HG03575 (cell line): ENCODE data around the gene TAPT1.
"Not testable (repeated sequence)": the region's sequence is repeated elsewhere in the genome, so short reads cannot be mapped to it uniquely, and the experiment has no call there.

Experiments used
- ATAC-seq: cut with Tn5 transposase; IDR thresholded peaks from one replicate; pipeline ENCODE4 v1.9.1; 2021; ENCODE audit not compliant: unreplicated experiment, insufficient number of reproducible peaks, low FRiP score; ENCODE audit errors: extremely low read depth

TAPT1 gene

GRCh38 chr4:16150716-16151115 lies 75.6 kb downstream of the TAPT1 start:
- ATAC-seq, result no peak

DNA sequence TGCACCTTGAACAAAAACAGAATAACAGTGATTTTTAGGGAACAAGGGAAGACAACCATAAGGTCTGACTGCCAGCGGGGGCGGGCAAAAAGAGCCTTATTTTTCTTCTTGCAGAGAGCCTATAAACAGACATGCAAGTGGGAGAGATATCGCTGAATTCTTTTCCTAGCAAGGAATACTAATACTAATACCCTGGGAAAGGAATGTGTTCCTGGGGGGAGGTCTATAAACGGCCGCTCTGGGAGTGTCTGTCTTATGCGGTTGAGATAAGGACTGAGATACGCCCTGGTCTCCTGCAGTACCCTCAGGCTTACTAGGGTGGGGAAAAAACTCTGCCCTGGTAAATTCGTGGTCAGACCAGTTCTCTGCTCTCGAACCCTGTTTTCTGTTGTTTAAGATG lies 81.4 kb downstream of the TAPT1 start:
- not testable (repeated sequence) for ATAC-seq

- ATAC-seq, result no peak
These were observed 83.5 kb downstream of the TAPT1 start for GRCh38 chr4:16142598-16143310.

- ATAC-seq, result no peak
These were observed 85.4 kb downstream of the TAPT1 start for GRCh38 chr4:16140879-16141249.

DNA sequence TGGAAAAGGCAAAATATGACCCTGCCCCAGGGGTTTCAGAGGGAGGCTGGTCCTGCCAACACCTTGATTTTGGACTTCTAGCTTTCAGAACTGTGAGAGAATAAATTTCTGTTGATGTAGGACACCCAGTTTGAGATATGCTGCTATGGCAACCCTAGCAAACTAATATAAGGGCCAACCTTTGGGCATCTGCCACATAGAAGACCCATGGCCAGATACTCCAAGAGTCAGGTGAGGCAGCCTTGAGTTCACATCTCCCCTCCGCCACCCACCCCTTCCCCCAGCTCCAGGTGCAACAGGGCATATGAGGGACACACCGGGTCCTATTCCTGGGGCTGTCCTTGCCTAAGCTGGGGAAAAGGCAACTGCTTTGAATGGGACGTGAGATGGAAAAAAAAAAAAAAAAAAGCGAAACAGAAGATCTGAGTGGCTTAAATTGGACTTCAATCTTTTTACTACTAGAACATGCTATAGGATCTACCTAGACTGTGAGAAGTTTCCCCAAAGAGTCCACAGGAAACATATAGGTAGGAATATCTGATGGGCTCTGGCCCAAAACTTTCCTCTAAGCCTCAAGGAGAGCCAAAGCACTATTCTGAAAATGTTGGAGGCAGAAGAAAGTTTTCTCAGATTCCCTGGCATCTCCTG lies 85.9 kb downstream of the TAPT1 start:
- ATAC-seq, result no peak

DNA sequence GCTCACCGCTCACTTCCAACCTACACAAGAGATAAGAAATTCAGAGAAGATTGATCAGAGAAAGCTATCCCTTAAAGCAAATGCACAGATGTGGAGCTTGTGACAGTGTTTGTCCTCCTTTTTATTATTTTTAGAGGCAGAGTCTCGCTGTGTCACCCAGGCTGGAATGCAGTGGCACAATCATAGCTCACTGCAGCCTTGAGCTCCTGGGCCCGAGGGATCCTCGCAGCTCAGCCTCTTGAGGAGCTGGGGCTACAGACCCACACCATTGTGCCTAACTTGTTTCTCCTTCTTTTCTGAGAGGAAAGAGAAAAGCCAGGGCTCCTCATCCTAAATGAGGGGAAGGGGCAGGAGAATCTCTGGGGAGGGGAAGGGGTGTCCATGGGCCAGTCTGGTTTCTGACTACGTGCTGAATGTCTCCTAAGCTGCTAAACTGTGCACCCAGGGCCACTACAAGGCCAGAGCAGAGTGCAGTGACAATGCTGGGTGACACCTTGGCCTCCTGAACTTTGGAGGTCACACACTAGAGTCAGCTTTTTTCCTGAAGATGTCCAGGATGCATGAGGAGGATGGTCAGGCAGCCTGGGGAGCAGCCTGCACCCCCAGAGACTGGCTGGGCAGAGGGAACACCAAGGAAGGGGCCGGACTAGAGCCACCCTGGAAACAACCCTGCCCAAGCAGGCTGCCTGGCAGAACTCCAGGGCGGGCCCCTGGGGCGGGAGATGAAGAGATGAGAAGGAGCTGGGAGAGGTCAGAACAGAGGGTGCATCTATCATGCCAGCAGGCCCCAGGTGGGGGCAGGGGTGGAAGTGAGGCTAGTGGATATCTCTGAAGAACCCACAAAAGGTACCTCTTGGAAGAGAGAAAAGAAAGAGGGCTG lies 87.0 kb downstream of the TAPT1 start:
- no peak for ATAC-seq

DNA sequence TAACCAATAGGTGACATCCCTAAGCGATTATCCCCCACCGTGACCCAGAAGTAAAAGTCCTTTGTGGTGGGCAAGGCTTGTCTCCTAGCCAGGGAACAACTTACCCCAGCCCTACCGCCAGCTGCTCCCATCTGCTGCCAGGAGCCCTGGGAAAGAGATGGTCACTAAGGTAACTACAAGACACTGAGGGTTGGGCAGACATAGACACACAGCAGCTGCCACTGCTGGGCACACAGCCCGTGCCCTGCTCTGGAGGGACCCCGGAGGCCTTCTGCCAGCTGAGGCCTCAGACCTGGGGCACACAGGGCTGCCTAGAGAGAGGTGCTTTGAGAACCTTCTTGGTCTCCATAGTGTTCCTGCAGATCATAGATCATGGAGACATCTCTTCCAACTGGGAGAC lies 89.4 kb downstream of the TAPT1 start:
- no peak for ATAC-seq

DNA sequence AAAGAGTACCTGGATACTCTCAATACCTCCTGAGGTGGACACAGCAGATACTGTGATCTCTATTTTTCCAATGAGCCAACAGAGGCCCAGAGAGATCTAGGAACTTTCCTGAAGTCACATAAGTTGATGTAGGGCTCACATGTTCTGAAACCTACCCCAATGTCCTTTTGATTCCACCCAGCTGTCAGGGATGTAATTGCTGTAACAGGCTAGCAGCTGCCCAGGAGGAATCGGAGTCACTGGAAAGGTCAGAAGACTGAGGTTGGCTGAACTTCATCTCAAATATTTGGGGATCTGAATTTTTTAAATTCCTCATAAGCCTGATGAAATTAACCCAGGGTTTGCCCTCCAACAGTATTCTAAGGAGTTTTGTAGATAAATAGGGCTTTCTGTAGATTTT lies 90.0 kb downstream of the TAPT1 start:
- no peak for ATAC-seq

GRCh38 chr4:16133406-16133805 lies 92.9 kb downstream of the TAPT1 start:
- ATAC-seq, result no peak

DNA sequence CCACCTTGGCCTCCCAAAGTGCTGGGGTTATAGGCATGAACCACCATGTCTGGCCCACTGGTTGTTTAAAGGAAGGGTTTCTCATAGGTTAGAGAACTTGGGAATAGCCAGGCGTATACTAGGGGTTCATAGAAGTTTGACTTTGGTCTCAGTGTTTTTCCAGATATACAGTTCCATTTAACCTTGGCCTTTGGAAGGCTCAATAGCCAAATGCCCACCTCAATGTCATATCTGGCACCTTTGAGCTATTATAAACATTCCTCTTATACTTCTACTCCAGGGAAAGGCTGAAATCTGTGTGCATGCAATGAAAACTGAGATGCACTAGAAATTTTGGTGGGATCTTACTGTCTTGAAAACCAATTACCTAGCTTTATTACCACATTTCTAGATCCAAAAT lies 95.0 kb downstream of the TAPT1 start:
- no peak for ATAC-seq

- ATAC-seq, result no peak
These were observed 96.9 kb downstream of the TAPT1 start for GRCh38 chr4:16129336-16129735.

DNA sequence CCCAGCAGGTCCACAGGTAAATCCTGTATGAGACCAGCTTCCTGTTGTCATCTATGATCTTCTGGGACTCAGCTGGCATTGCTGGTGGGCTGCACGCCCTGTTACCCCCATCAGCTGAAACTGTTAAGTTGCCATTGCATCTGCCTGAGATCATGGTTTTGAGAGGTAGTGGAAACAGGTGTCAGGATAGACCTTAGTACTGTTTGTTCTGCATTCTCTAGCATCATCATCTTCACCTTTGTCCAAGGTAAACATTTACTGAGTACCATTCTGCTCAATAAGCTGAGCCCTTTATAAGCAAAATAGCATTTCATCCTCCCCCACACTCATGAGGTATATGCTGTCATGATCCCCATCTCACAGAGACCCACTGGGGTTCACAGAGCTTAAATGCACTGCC lies 99.6 kb downstream of the TAPT1 start:
- ATAC-seq, result no peak

GRCh38 chr4:16125571-16126445 lies 100.5 kb downstream of the TAPT1 start:
- ATAC-seq, result no peak

DNA sequence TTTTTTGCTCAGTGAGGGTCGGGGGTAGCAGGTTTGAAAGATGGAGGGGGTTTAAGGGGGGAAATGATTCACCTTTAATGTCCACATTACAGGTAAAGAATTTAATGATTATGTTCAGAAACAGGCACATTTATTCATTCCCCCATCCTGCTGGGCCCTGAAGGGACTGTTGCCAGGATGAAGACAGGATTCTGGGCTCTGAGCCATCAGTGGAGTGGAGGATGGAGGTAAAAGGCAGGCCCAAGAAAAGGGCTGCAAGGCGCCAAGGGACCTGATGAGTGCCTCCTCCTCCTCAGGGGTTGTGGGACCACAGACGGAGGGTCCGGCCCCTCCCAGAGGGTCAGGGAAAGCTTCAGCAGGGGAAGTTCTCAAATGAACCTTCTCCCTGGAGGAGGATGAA lies 102.0 kb downstream of the TAPT1 start:
- ATAC-seq, result no peak

DNA sequence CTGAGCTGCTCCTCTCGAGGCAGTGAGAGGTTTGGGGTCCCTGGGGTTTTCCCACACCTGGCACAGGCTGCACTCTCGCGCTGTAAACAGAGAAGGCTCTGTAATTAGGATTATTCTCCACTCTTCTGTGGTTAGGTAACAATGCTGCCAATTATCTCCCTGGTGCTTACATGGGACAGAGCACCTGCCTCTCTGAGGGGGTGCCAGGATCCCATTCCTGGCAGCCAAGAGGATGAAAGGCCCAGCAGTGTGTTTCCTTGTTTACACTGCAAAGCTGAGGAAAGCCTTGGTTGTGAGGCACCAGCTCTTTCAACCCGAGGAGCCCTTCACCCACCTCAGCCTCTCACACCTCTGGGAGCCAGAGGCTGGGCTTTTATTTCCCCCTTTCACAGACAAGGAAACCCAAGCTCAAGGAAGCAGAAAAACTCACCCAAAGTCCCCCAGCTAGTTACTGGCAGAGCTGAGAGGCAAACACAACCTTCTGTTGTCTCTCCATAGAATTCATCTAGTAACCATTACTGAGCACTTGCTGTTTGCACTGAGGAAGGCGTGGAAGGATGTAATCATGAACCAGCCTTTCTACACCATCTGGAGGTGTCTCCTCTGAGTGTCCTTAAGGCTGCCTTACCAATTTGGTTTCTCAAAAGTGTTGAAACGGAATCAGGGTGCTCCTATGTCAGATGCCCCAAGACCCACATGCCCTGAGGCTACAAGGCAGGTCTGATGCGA lies 102.8 kb downstream of the TAPT1 start:
- ATAC-seq, result no peak

GRCh38 chr4:16122784-16123183 lies 103.5 kb downstream of the TAPT1 start:
- ATAC-seq, result no peak

DNA sequence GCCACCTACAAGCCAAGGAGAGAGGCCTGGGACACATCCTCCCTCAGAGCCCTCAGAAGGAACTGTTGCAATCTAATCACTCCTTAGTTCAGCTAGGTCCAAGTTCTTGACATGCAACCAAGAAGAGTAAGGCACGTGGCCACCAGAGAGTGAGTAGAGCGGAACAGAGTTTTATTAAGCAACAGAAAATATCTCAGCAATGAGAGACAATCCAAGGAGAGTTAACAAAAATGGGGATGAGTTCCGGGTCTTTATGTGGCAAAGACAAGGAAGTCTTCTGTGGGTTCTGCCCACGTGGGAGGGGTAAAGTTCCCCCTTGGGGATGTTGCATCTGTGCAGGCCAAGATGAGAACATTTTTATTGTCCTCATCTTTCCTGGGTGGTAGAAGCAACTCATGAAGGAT lies 104.0 kb downstream of the TAPT1 start:
- ATAC-seq, result no peak

- no peak for ATAC-seq
These were observed 105.6 kb downstream of the TAPT1 start for GRCh38 chr4:16120720-16121119.
